SU-DHL-6 (cell line): ENCODE measurements around the gene ADAMTS12.

Source experiments
- H2AFZ ChIP-seq: fragments of 200-600 bp; sonication (generic); 2 replicates; pipeline ENCODE4 v1.6.1; 2014; ENCODE audit warnings: low read depth, mild to moderate bottlenecking, moderate library complexity, mixed read lengths, antibody characterized with exemption, low read length; ENCODE audit not compliant: severe bottlenecking
- H3F3A ChIP-seq: fragments of 200-600 bp; shearing (Covaris generic); 2 replicates; pipeline ENCODE4 v1.6.0; 2016; ENCODE audit warnings: antibody characterized with exemption, mild to moderate bottlenecking; ENCODE audit not compliant: insufficient read depth
- H3K27ac ChIP-seq: fragments of 200-600 bp; sonication (generic); 2 replicates; pipeline ENCODE4 v1.5.1; 2016; ENCODE audit warnings: low read depth, mild to moderate bottlenecking, low read length, moderate library complexity, mixed read lengths
- H3K27me3 ChIP-seq: fragments of 200-600 bp; sonication (generic), shearing (Covaris generic); 2 replicates; pipeline ENCODE4 v1.6.0; 2014; ENCODE audit warnings: mild to moderate bottlenecking, low read length
- H3K36me3 ChIP-seq: fragments of 200-600 bp; sonication (generic); 2 replicates; pipeline ENCODE4 v1.6.1; 2014; ENCODE audit warnings: mild to moderate bottlenecking, low read length, mixed read lengths
- H3K4me2 ChIP-seq: fragments of 300-600, 200-600 bp; shearing (Covaris generic), sonication (generic); 2 replicates; pipeline ENCODE4 v1.6.0; 2014; ENCODE audit warnings: low read length, low read depth, mild to moderate bottlenecking; ENCODE audit not compliant: poor library complexity, severe bottlenecking
- H3K4me3 ChIP-seq: fragments of 200-600 bp; sonication (generic); 2 replicates; pipeline ENCODE4 v1.5.1; 2014; ENCODE audit warnings: antibody characterized with exemption, low read length, mild to moderate bottlenecking, mixed read lengths; ENCODE audit not compliant: insufficient read depth, poor library complexity, severe bottlenecking
- H3K79me2 ChIP-seq: fragments of 200-600 bp; sonication (generic); 2 replicates; pipeline ENCODE4 v1.6.1; 2014; ENCODE audit warnings: mild to moderate bottlenecking, low read length, moderate library complexity; ENCODE audit not compliant: insufficient read depth
- H3K9ac ChIP-seq: fragments of 200-600 bp; sonication (generic); 2 replicates; pipeline ENCODE4 v1.7.0; 2014; ENCODE audit warnings: mild to moderate bottlenecking, low read length
- H3K9me2 ChIP-seq: fragments of 200-600 bp; sonication (generic); replicated peaks from 2 replicates; pipeline ENCODE4 v1.6.1; 2014; ENCODE audit warnings: low read length; ENCODE audit not compliant: insufficient read depth
- H3K9me3 ChIP-seq: fragments of 200-600 bp; sonication (generic); 2 replicates; pipeline ENCODE4 v1.6.1; 2014; ENCODE audit warnings: low read length, mixed read lengths; ENCODE audit not compliant: insufficient read depth
- H4K20me1 ChIP-seq: fragments of 200-600 bp; sonication (generic); 2 replicates; pipeline ENCODE4 v1.6.1; 2014; ENCODE audit warnings: low read depth, mild to moderate bottlenecking, antibody characterized with exemption, low read length, moderate library complexity, mixed read lengths
- CTCF ChIP-seq: fragments of 200-600 bp; sonication (generic); IDR thresholded peaks from one replicate; pipeline ENCODE4 v1.5.1; 2017; ENCODE audit warnings: antibody characterized with exemption, mild to moderate bottlenecking, low read length, moderate library complexity; ENCODE audit not compliant: insufficient read depth, poor library complexity, severe bottlenecking
- EZH2phosphoT487 ChIP-seq: fragments of 200-600 bp; sonication (generic), shearing (Covaris generic); conservative IDR thresholded peaks from 2 replicates; pipeline ENCODE4 v1.6.1; 2018; ENCODE audit warnings: mild to moderate bottlenecking, antibody characterized with exemption, low read length, moderate library complexity, mixed read lengths

ADAMTS12 gene

GRCh38 chr5:33531824-33532223 is 360.0 kb downstream of the ADAMTS12 start:
- no peak for TF ChIP-seq CTCF
- no peak for TF ChIP-seq EZH2phosphoT487
- Histone ChIP-seq H3K27me3 (no peaks in the 10 kb centered on the region), H3K27ac (no peak overlapping the region), H2AFZ (no peak overlapping the region), H3K4me3 (no peak overlapping the region), H3K79me2 (no peaks in the 10 kb centered on the region), H4K20me1 (no peaks in the 10 kb centered on the region), H3K9ac (no peak overlapping the region), H3K36me3 (no peaks in the 10 kb centered on the region), H3K9me3 (no peaks in the 10 kb centered on the region), H3F3A (no peaks in the 10 kb centered on the region), H3K4me2 (no peak overlapping the region), H3K9me2 (no peaks in the 10 kb centered on the region)

- no peaks in the 10 kb centered on the region for H3F3A ChIP-seq
- no peaks in the 10 kb centered on the region for H3K79me2 ChIP-seq
- H3K9ac ChIP-seq, result no peak overlapping the region
- H2AFZ ChIP-seq, result no peak overlapping the region
- H3K4me2 ChIP-seq, result no peak overlapping the region
- no peak overlapping the region for H3K4me3 ChIP-seq
- no peaks in the 10 kb centered on the region for H3K36me3 ChIP-seq
- TF ChIP-seq EZH2phosphoT487, result no peak
- no peak for TF ChIP-seq CTCF
- H3K9me2 ChIP-seq, result no peaks in the 10 kb centered on the region
- H4K20me1 ChIP-seq, result no peaks in the 10 kb centered on the region
- no peaks in the 10 kb centered on the region for H3K9me3 ChIP-seq
- no peaks in the 10 kb centered on the region for H3K27me3 ChIP-seq
- no peak overlapping the region for H3K27ac ChIP-seq
Observed at GRCh38 chr5:33531037-33531298, 360.8 kb downstream of the ADAMTS12 start.

- H2AFZ ChIP-seq, result no peak overlapping the region
- no peaks in the 10 kb centered on the region for H3K9me3 ChIP-seq
- no peak overlapping the region for H3K4me2 ChIP-seq
- no peak overlapping the region for H3K9ac ChIP-seq
- H3K27me3 ChIP-seq, result no peaks in the 10 kb centered on the region
- H3K79me2 ChIP-seq, result no peaks in the 10 kb centered on the region
- no peaks in the 10 kb centered on the region for H3K36me3 ChIP-seq
- H3K9me2 ChIP-seq, result no peaks in the 10 kb centered on the region
- no peaks in the 10 kb centered on the region for H4K20me1 ChIP-seq
- TF ChIP-seq CTCF, result no peak
- no peak for TF ChIP-seq EZH2phosphoT487
- H3K27ac ChIP-seq, result no peak overlapping the region
- no peaks in the 10 kb centered on the region for H3F3A ChIP-seq
- H3K4me3 ChIP-seq, result no peak overlapping the region
Observed at GRCh38 chr5:33530183-33531036, 361.4 kb downstream of the ADAMTS12 start.
